ENCODE results near the gene KIF16B.

GRCh38 chr20:16446991-16447390 lies 126.3 kb downstream of the KIF16B start:
- TF ChIP-seq CTCF (IDR thresholded peaks at IDR 0.05; ENCODE audit: insufficient read depth, low read depth, low read length): no peak
- TF ChIP-seq EZH2 (IDR thresholded peaks at IDR 0.05; ENCODE audit: insufficient read depth, low read length): no peak

All from astrocyte (in vitro differentiated cells and primary cell).